Eye (tissue), 1 donor: ENCODE results near the gene COL23A1.

ENCODE experiments used
- DNase-seq: peaks from one replicate; pipeline ENCODE4 v3.0.0-alpha.2; 2015

The COL23A1 gene

GRCh38 chr5:178454821-178455479 lies 135.2 kb downstream of the COL23A1 start:
- peak; percentile 61 for DNase-seq

GRCh38 chr5:178454303-178454702 lies 135.9 kb downstream of the COL23A1 start:
- no peak for DNase-seq

- no peak for DNase-seq
Observed at GRCh38 chr5:178453224-178453623, 137.0 kb downstream of the COL23A1 start.

DNA sequence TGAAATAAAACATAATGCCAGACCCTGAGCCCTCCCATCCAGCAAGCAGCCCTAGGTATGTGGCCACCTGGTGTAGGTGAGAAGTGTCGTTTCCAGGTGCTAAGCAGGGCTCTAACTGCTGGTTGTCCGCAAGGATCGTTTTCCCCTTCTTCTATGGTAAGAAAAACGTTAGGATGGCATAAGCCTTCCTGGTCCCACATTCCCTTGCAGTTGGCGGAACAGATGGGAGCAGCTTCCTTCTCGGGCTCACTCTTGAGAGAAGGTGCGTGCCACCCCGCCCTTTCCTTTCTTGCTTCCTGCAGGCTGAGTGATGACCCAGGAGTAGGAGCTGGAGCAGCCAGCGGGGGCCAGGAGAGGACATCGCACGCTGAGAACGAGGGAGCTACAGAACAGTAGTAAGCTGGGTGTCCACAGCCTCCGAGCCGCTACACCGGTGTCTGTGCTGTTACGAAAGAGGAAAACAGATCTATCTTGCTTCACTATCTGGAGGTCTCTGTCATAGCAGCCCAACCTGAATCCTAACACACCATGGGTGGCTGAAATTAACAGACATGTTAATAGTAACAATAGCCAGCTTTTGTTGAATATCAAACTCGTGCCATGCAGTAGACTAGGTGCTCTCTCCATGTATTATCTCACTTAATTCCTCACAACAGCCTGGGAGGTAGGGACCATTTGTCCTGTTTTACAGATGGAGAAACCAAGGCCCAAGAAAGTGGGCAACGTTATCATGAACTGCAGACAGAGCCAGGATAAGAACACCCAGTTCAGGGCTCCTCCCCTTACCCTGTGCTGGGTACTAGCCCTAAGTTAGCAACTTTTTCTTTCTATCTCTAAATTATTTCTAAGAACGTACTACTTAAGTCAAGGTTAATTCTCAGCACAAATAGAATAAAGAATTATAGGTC lies 139.8 kb downstream of the COL23A1 start:
- no peak for DNase-seq

DNA sequence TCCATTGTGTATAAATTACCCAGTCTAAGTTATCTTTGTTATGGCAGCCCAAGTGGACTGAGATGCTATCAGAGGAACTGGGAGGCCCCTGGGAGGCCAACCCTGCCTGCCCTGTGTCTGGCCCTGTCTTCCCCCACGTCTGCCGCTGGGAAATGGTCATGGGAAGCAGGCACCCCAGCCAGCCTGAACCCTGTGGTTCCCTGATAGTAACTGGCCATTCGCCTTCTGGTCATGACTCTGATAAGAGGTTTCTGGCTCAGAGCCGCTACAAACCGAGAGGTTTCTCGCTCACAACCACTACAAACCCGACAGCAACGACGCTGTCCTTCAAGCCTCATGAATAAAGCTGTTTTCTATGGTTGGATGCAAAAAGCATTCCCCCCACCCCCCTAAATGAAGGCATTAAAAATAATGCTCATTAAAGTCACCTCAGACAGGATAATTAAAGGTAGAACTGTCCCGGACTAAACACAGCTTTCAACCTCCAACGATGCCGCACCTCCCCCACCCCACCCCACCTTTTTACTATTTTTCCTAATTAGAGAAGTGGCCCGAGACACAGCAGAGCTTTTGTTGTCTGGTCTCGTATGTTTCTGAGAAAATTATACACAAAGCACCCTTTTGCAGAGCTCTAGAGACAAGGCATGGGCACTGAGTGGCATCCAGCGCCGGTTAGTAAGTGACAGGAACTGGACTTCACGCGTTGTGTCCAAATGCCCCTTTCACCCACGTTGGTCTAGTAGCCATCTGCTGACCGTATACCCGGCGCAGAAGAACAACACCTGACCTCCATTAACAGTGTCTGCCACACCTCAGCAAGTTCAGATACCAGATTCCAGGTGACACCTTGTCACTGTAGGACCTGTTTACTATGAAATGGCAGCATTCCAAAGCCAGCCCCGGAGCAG lies 140.8 kb downstream of the COL23A1 start:
- DNase-seq, result no peak

DNA sequence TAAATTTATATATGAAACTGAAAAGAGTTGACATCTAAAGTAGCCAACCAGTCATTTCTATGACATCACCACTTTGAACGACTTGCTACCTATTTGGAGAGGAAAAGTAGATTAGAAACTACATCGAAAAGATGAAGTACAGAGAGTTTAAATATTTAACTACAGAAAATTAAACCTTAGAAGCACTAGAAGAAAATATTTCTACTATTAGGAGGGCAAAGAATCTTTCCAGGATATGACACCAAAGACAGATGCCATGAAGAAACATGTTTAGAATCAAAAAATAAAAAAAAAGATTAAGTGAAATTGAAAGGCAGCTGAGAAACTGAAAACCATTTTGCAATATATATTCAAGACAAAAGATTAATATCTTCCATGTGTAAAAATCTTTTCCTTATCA lies 144.7 kb downstream of the COL23A1 start:
- no peak for DNase-seq

DNA sequence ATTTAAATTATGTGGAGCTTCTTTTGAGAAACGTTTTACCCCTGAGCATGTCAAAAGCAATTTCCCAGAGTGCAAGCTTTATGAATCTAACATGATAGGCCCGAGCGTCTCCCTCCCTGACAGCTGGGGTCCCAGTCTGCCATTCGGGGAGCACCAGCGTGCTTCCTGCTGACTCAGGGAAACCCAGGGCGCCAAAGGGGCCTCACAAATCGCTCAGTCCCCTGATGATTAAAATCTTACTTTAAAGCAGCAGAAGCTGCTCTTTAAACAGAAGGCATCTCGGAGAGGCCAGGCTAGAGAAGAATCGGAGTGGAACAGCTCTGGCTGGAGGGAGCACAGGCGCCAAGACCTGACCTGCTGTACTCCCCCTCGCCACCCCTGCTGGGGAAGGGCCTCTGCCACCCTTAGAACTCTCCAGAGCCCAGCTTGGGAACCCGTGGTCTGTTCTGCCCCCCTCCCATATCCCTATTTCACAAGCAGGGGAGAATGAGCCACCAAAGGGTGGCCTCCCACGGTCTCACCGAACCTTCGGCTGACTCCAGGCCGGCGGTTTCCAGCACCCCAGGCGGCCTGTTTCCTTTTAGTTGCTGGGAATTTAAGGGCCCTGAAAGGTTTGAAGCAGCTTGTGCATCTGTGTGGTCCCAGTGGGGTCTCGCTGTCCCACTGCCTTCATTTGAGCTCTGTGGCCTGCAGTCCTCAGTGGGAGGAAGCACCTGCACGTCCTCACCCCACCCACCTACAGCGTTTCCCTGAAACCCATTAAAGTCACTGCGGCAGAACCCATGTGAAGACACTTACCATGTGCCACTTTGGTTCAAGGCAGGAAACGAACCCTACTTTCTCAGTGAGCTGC lies 147.6 kb downstream of the COL23A1 start:
- peak; percentile 74 for DNase-seq

DNA sequence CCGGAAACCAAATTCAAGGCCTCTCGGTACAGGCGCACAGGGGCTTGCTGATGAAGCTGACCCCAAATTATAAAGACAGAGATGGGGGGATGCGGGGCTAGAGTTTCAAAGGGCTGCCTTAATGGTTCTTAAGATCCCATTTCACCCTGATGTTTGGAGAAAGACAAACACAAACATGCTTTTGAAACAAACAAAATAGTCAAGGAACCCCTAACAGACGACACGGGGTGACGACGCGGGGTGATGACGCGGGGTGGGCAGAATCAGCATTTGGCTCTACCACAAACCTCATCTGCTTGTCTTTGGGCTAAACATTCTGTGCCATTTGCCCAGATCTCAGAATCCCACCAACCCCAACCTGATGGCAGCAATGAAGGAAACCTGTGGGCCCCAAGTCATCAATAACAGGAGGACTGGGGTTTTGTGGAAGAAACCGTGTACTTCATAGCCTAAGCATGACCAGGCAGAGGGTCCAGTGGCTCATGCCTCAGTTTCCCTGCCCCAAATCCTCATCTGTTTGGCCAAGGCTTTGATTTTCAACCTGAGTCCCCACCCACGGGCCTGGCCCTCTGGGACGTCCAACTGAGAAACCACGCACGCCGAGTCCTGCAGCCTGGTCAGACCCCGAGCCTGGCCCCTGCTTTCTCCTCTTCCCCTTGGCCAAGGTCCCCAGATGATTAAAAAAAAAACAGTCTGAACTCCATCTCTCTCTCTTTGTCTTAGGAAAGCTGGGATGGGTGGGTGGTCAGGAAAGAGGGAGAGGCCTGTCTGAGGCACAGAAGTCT lies 148.5 kb downstream of the COL23A1 start:
- DNase-seq, result no peak

DNA sequence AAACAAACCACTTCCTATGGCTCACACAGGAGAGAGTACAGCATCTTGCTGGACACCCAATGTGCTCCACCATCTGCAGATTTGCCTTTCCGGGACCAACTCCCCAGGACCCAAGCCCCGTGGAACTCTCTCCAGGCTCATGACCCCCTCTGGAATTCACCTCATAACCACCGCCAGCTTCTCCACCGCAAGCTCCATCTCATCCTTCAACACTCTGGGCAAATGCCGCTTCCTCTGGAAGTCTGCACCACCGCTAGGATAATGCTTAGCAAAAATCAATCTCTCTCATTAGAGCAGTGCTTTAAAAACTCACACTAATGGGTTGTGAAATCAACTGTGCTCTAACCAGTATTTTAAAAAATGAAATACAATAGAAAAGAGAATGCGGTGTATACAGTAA lies 150.0 kb downstream of the COL23A1 start:
- peak; percentile 41 for DNase-seq

GRCh38 chr5:178439493-178440180 lies 150.6 kb downstream of the COL23A1 start:
- peak; percentile 76 for DNase-seq

DNA sequence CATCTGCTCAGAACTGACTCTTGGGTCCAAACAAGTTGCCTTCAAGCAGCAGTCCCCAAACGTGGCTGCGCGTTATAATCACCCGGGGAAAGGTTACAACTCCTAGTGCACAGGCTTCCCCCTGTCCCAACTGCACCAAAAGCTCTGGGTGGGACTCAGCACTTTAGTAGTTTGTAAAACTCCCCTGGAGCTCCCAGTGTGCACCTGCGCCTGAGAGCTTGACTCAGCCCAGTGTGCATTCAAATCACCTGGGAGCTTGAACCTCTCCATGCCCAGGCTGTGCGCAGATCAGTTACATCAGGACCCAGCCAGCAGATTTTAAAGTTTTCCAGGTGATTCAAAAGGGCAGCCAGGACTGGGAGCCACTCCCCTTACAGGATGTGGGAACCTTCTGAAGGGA lies 151.4 kb downstream of the COL23A1 start:
- DNase-seq, result no peak

- DNase-seq, result no peak
Observed at GRCh38 chr5:178437386-178438075, 152.7 kb downstream of the COL23A1 start.

GRCh38 chr5:178436326-178436940 lies 153.8 kb downstream of the COL23A1 start:
- no peak for DNase-seq

- DNase-seq, result no peak
Observed at GRCh38 chr5:178435321-178436238, 154.6 kb downstream of the COL23A1 start.

DNA sequence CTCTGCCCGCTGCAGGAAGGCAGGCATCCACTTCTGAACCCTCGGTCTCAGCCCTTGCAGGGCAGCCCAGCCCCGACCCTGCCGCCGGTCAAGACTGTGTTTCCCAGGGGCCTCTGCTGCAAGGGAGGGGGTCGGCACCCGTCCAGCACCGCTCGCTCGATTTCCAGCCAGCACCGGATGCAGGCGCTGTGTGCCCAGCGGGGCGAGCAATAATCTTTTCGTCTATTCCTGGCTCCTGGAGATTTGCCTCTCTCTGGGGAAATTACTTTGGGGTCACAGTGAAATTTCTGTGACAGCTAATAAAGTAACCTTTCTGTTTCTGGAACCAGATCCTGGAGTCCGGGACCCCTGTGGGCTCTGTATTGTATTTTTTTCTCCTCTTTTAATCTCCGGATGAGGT lies 155.3 kb downstream of the COL23A1 start:
- DNase-seq, result peak; percentile 78

DNA sequence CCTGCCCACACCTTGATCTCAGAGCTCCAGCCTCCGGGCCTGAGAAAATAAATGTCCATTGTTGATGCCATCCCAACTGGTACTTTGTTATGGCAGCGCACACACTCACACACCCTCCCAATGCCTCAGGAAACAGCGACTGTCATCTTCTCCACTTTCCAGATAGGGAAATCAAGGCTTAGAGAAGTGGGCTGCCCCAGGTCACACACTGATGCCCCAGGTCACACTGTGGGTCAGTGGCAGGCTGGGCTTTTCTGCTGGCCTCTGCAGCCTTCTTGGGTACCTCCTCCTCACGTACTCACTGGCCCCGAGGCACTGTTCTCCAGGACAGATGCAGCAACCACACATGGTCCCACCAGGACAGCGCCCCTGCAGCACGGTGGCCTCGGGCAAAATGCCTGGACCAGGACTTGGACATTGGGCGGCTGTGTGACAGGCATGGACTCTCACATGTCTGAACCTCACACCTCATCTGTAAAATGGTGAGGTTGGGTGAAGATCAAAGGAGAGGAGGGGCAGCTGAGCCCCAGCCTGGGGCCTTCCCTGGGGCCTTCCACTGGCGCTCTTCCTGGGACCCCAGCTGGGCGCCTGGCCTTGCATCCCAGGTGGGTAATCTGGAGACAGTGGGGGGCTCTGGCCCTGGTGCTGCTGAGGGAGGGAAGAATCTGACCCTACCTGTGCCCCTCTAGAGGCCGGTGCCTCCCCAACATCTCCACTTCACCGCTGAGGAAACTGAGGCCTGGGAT lies 156.0 kb downstream of the COL23A1 start:
- DNase-seq, result no peak

DNA sequence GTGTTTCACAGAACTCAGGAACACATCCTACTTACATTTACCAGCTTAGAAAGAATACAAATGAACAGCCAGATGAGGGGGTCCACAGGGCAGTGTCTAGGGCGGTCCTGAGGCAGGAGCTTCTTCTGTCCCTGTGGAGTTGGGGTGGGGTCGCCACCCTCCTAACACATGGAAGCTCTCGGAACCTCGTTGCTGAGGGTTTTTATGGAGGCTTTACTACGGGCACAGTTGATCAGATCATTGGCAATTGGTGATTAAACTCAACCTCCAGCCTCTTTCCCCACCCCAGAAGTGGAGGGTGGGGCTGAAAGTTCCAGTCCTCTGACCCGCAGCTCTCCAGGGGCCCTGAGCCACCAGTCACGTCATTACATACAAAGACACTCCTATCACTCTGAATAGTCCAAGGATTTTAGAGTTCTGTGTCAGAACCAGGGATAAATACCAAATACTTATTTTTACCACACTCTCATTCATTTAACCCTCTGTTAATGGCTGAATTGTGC lies 156.9 kb downstream of the COL23A1 start:
- no peak for DNase-seq
